Chondrocyte (in vitro differentiated cells): ENCODE results near the gene FOXRED1. TPM values are rescaled to one million over a fixed set of nuclear protein-coding genes. Genes with fewer than 3 reads are reported as not detected.
A peak's percentile ranks its signal among the peaks of the same experiment; 100 is the strongest.

Experiments used
- DNase-seq: peaks from one replicate; pipeline ENCODE4 v3.0.0; 2021; ENCODE audit warnings: mixed read lengths, low spot score
- H3K27ac Mint-ChIP-seq: one replicate; pipeline ENCODE4 v1.8.0; 2021; ENCODE audit warnings: mild to moderate bottlenecking, moderate library complexity, mixed read lengths; ENCODE audit not compliant: unreplicated experiment
- H3K27me3 Mint-ChIP-seq: 2 replicates; pipeline ENCODE4 v1.8.0; 2021; ENCODE audit warnings: low read depth, mixed read lengths
- H3K36me3 Mint-ChIP-seq: 2 replicates; pipeline ENCODE4 v1.8.0; 2021; ENCODE audit warnings: low read depth, mixed read lengths
- H3K4me1 Mint-ChIP-seq: 2 replicates; pipeline ENCODE4 v1.8.0; 2021; ENCODE audit warnings: low read depth, mild to moderate bottlenecking, mixed read lengths
- H3K4me3 Mint-ChIP-seq: one replicate; pipeline ENCODE4 v1.8.0; 2021; ENCODE audit warnings: mild to moderate bottlenecking, moderate library complexity, mixed read lengths; ENCODE audit not compliant: unreplicated experiment
- H3K9me3 Mint-ChIP-seq: 2 replicates; pipeline ENCODE4 v1.8.0; 2021; ENCODE audit warnings: low read depth, mixed read lengths
- CTCF ChIP-seq: fragments of 200-600 bp; sonication (generic); IDR thresholded peaks from 2 replicates; pipeline ENCODE4 v1.5.0; 2021; ENCODE audit warnings: antibody characterized with exemption, mild to moderate bottlenecking, moderate library complexity
- total RNA-seq: library from RNA; stranded (reverse); gene quantifications from 3 replicates; pipeline ENCODE4 v1.2.1, GENCODE V29; 2021

The FOXRED1 gene
- total RNA-seq, 1 donor from 2014 or later, result 19.1 TPM

GRCh38 chr11:126268361-126268707 is 620 bp upstream of the FOXRED1 start:
- Mint-ChIP-seq H3K36me3 (peaks cover 30% of the 10 kb centered on the region), H3K4me1 (peaks cover 37% of the 10 kb centered on the region), H3K4me3 (peak overlapping the region; percentile 96), H3K27ac (peak overlapping the region; percentile 97), H3K27me3 (no peaks in the 10 kb centered on the region), H3K9me3 (no peaks in the 10 kb centered on the region)
- no peak for DNase-seq
- TF ChIP-seq CTCF, result no peak

GRCh38 chr11:126277322-126277721 is 8.4 kb downstream of the FOXRED1 start:
- Mint-ChIP-seq H3K27me3 (no peaks in the 10 kb centered on the region), H3K36me3 (peaks cover 16% of the 10 kb centered on the region), H3K4me1 (peaks cover 10% of the 10 kb centered on the region)

GRCh38 chr11:126277780-126278179 is 8.8 kb downstream of the FOXRED1 start:
- H3K36me3 Mint-ChIP-seq, result peaks cover 16% of the 10 kb centered on the region
- peaks cover 13% of the 10 kb centered on the region for H3K4me1 Mint-ChIP-seq
- no peaks in the 10 kb centered on the region for H3K27me3 Mint-ChIP-seq
- no peak overlapping the region for H3K27ac Mint-ChIP-seq
- H3K4me3 Mint-ChIP-seq, result no peak overlapping the region
- H3K9me3 Mint-ChIP-seq, result no peaks in the 10 kb centered on the region
- DNase-seq, result no peak
- TF ChIP-seq CTCF, result no peak

More at GRCh38 chr11:126277322-126277721, 8.4 kb downstream of the FOXRED1 start:
- no peak overlapping the region for H3K27ac Mint-ChIP-seq
- DNase-seq, result no peak
- no peak for TF ChIP-seq CTCF
- no peaks in the 10 kb centered on the region for H3K9me3 Mint-ChIP-seq
- no peak overlapping the region for H3K4me3 Mint-ChIP-seq

GRCh38 chr11:126279191-126279590 is 10.2 kb downstream of the FOXRED1 start:
- H3K36me3 Mint-ChIP-seq, result peaks cover 13% of the 10 kb centered on the region
- H3K4me3 Mint-ChIP-seq, result no peak overlapping the region
- DNase-seq, result no peak
- peaks cover 17% of the 10 kb centered on the region for H3K4me1 Mint-ChIP-seq
- no peak for TF ChIP-seq CTCF
- H3K27ac Mint-ChIP-seq, result no peak overlapping the region
- H3K9me3 Mint-ChIP-seq, result no peaks in the 10 kb centered on the region
- H3K27me3 Mint-ChIP-seq, result no peaks in the 10 kb centered on the region

GRCh38 chr11:126280595-126280994 is 11.6 kb downstream of the FOXRED1 start:
- Mint-ChIP-seq H3K36me3 (peaks cover 8% of the 10 kb centered on the region), H3K9me3 (no peaks in the 10 kb centered on the region), H3K4me1 (peaks cover 22% of the 10 kb centered on the region), H3K27me3 (no peaks in the 10 kb centered on the region), H3K27ac (no peak overlapping the region), H3K4me3 (no peak overlapping the region)
- TF ChIP-seq CTCF, result no peak
- DNase-seq, result no peak
